Stimulated activated naive CD8-positive, alpha-beta T cell treated with anti-CD3 and anti-CD28 coated beads, Interleukin-15, Interleukin-2, amounts not matched to agents 100 ng/mL and 50 ng/mL, for 24 hours (primary cell): ENCODE results near the gene ATOH8.

Source experiments
- H3K27ac Mint-ChIP-seq: one replicate; pipeline ENCODE4 v1.8.0; 2021; ENCODE audit warnings: mild to moderate bottlenecking, mixed read lengths
- H3K27me3 Mint-ChIP-seq: one replicate; pipeline ENCODE4 v1.8.0; 2021; ENCODE audit warnings: mixed read lengths
- H3K36me3 Mint-ChIP-seq: one replicate; pipeline ENCODE4 v1.8.0; 2021; ENCODE audit warnings: low read depth, mixed read lengths
- H3K4me1 Mint-ChIP-seq: one replicate; pipeline ENCODE4 v1.8.0; 2021; ENCODE audit warnings: low read depth, mixed read lengths
- H3K4me3 Mint-ChIP-seq: one replicate; pipeline ENCODE4 v1.8.0; 2021; ENCODE audit warnings: mild to moderate bottlenecking, mixed read lengths
- H3K9me3 Mint-ChIP-seq: one replicate; pipeline ENCODE4 v1.8.0; 2021; ENCODE audit warnings: mixed read lengths

Gene ATOH8

DNA sequence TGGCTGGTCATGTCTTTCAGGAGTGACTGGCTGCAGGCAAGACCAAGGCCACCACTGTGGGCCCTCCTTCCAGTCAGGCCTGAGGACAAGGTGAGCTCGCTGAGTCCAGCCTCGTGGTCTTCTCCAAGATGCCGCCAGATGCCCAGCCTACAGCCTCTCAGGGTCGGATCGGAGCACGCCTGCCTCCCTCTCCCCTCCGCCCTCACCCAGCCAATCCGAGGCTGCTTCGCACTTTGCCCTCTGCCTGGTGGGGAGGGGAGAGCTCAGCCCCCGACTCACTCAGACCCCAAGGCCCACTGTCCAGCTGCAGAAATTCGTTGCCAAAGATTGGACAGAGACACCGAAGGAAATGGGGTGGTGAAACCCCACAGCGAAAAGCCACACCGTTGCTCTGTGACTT is 33.1 kb downstream of the ATOH8 start:
- H3K9me3 Mint-ChIP-seq: no peaks in the 10 kb centered on the region

GRCh38 chr2:85787282-85787980 is 33.6 kb downstream of the ATOH8 start:
- Mint-ChIP-seq H3K36me3 (no peaks in the 10 kb centered on the region), H3K4me1 (peaks cover 5% of the 10 kb centered on the region), H3K27me3 (peaks cover 1% of the 10 kb centered on the region), H3K27ac (no peak overlapping the region), H3K9me3 (no peaks in the 10 kb centered on the region), H3K4me3 (no peak overlapping the region)

More for the DNA sequence above, 33.1 kb downstream of the ATOH8 start:
- no peaks in the 10 kb centered on the region for H3K27me3 Mint-ChIP-seq
- no peak overlapping the region for H3K4me3 Mint-ChIP-seq
- no peaks in the 10 kb centered on the region for H3K36me3 Mint-ChIP-seq
- no peak overlapping the region for H3K27ac Mint-ChIP-seq
- H3K4me1 Mint-ChIP-seq: peaks cover 5% of the 10 kb centered on the region

- Mint-ChIP-seq H3K4me3 (no peak overlapping the region), H3K36me3 (no peaks in the 10 kb centered on the region), H3K9me3 (no peaks in the 10 kb centered on the region), H3K27ac (no peak overlapping the region), H3K4me1 (peaks cover 5% of the 10 kb centered on the region), H3K27me3 (peaks cover 3% of the 10 kb centered on the region)
Measured at GRCh38 chr2:85787981-85788340, 34.2 kb downstream of the ATOH8 start.

DNA sequence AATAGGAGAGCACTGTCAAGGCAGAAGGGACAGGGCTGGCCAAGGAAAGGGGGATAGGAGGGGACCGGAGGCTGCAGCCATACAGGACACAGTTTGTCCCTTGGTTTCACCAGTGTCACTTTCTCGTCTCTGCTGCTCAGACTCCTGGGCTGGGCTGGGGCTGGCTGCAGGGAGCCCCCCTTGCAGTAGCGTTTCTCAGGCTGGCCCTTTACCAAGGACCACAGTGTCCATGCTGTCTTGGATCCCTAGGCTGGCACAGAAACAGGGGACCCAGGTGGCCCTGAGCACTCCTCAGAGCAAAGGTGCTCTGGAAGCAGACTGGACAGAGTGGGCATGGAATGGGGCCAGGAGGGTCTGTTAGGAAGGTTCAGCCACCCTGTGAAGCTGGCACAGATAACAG is 34.8 kb downstream of the ATOH8 start:
- Mint-ChIP-seq H3K27ac (no peak overlapping the region), H3K36me3 (no peaks in the 10 kb centered on the region), H3K27me3 (peaks cover 3% of the 10 kb centered on the region), H3K4me3 (no peak overlapping the region), H3K9me3 (no peaks in the 10 kb centered on the region), H3K4me1 (peaks cover 5% of the 10 kb centered on the region)

GRCh38 chr2:85789271-85789670 is 35.5 kb downstream of the ATOH8 start:
- Mint-ChIP-seq H3K27me3 (peaks cover 3% of the 10 kb centered on the region), H3K9me3 (no peaks in the 10 kb centered on the region), H3K4me3 (no peak overlapping the region), H3K4me1 (peaks cover 5% of the 10 kb centered on the region), H3K27ac (no peak overlapping the region), H3K36me3 (no peaks in the 10 kb centered on the region)

GRCh38 chr2:85790032-85790431 is 36.2 kb downstream of the ATOH8 start:
- Mint-ChIP-seq H3K4me3 (no peak overlapping the region), H3K4me1 (peaks cover 5% of the 10 kb centered on the region), H3K9me3 (no peaks in the 10 kb centered on the region), H3K36me3 (no peaks in the 10 kb centered on the region), H3K27ac (no peak overlapping the region), H3K27me3 (peaks cover 3% of the 10 kb centered on the region)

- Mint-ChIP-seq H3K4me3 (no peak overlapping the region), H3K36me3 (no peaks in the 10 kb centered on the region), H3K9me3 (no peaks in the 10 kb centered on the region), H3K27me3 (peaks cover 3% of the 10 kb centered on the region), H3K27ac (no peak overlapping the region), H3K4me1 (no peaks in the 10 kb centered on the region)
Measured at GRCh38 chr2:85790499-85791188, 36.9 kb downstream of the ATOH8 start.

GRCh38 chr2:85791704-85792565 is 38.1 kb downstream of the ATOH8 start:
- no peaks in the 10 kb centered on the region for H3K4me1 Mint-ChIP-seq
- H3K36me3 Mint-ChIP-seq: no peaks in the 10 kb centered on the region
- no peak overlapping the region for H3K27ac Mint-ChIP-seq
- H3K9me3 Mint-ChIP-seq: no peaks in the 10 kb centered on the region
- H3K27me3 Mint-ChIP-seq: peaks cover 3% of the 10 kb centered on the region
- H3K4me3 Mint-ChIP-seq: no peak overlapping the region

GRCh38 chr2:85792783-85793441 is 39.1 kb downstream of the ATOH8 start:
- peak overlapping the region; percentile 27 for H3K27ac Mint-ChIP-seq
- no peaks in the 10 kb centered on the region for H3K9me3 Mint-ChIP-seq
- H3K36me3 Mint-ChIP-seq: no peaks in the 10 kb centered on the region
- H3K27me3 Mint-ChIP-seq: peaks cover 6% of the 10 kb centered on the region
- H3K4me3 Mint-ChIP-seq: no peak overlapping the region
- H3K4me1 Mint-ChIP-seq: no peaks in the 10 kb centered on the region

- H3K4me1 Mint-ChIP-seq: no peaks in the 10 kb centered on the region
- H3K27ac Mint-ChIP-seq: no peak overlapping the region
- H3K9me3 Mint-ChIP-seq: no peaks in the 10 kb centered on the region
- H3K36me3 Mint-ChIP-seq: no peaks in the 10 kb centered on the region
- no peak overlapping the region for H3K4me3 Mint-ChIP-seq
- H3K27me3 Mint-ChIP-seq: peaks cover 6% of the 10 kb centered on the region
Measured at GRCh38 chr2:85793584-85793983, 39.8 kb downstream of the ATOH8 start.

GRCh38 chr2:85794038-85794441 is 40.2 kb downstream of the ATOH8 start:
- Mint-ChIP-seq H3K4me1 (no peaks in the 10 kb centered on the region), H3K27ac (no peak overlapping the region), H3K9me3 (no peaks in the 10 kb centered on the region), H3K36me3 (no peaks in the 10 kb centered on the region), H3K27me3 (peaks cover 6% of the 10 kb centered on the region), H3K4me3 (no peak overlapping the region)

- peaks cover 7% of the 10 kb centered on the region for H3K27me3 Mint-ChIP-seq
- no peaks in the 10 kb centered on the region for H3K36me3 Mint-ChIP-seq
- no peak overlapping the region for H3K4me3 Mint-ChIP-seq
- no peaks in the 10 kb centered on the region for H3K9me3 Mint-ChIP-seq
- no peaks in the 10 kb centered on the region for H3K4me1 Mint-ChIP-seq
- H3K27ac Mint-ChIP-seq: no peak overlapping the region
Measured at GRCh38 chr2:85794491-85795121, 40.8 kb downstream of the ATOH8 start.

GRCh38 chr2:85795331-85796045 is 41.7 kb downstream of the ATOH8 start:
- peaks cover 13% of the 10 kb centered on the region for H3K27me3 Mint-ChIP-seq

GRCh38 chr2:85796046-85796340 is 42.2 kb downstream of the ATOH8 start:
- H3K4me3 Mint-ChIP-seq: no peak overlapping the region
- H3K27ac Mint-ChIP-seq: no peak overlapping the region

More at GRCh38 chr2:85795331-85796045, 41.7 kb downstream of the ATOH8 start:
- Mint-ChIP-seq H3K4me1 (no peaks in the 10 kb centered on the region), H3K4me3 (no peak overlapping the region), H3K9me3 (no peaks in the 10 kb centered on the region), H3K36me3 (no peaks in the 10 kb centered on the region), H3K27ac (no peak overlapping the region)

More at GRCh38 chr2:85796046-85796340, 42.2 kb downstream of the ATOH8 start:
- no peaks in the 10 kb centered on the region for H3K9me3 Mint-ChIP-seq
- no peaks in the 10 kb centered on the region for H3K36me3 Mint-ChIP-seq
- no peaks in the 10 kb centered on the region for H3K4me1 Mint-ChIP-seq
- H3K27me3 Mint-ChIP-seq: peaks cover 13% of the 10 kb centered on the region
